ENCODE data around the gene B4GAT1. TPM values are rescaled to one million over a fixed set of nuclear protein-coding genes. Genes with fewer than 3 reads are reported as not detected.

The B4GAT1 gene
- total RNA-seq = 5.2 TPM in 2 replicates
- 4.7 TPM for total RNA-seq (2013)
- 0.87 and 1.4 TPM in 2 replicates for polyA plus RNA-seq
- polyA minus RNA-seq = 4.1 and 5.4 TPM in 2 replicates

GRCh38 chr11:66347425-66348276, at the start of gene B4GAT1:
B4GAT1 (minus strand) TSS chr11:66347629; CDS start chr11:66347545, 84 bp downstream.
- peak; percentile 60 for ATAC-seq (ENCODE audit: low read depth)
- POLR2A ChIA-PET = interaction anchor here (0.6 to 1.3 kb wide), 4 partner anchors 8 to 48 kb away, joined by 3 to 5 read pairs (median 4); partner anchors contain the start of genes CD248 and SLC29A2
- peak within 1 kb of the TSS; percentile 90 for H2AFZ ChIP-seq (ENCODE audit: insufficient read depth, low read depth, low read length, poor library complexity, severe bottlenecking)
- Mint-ChIP-seq H3K4me1 (peaks cover 48% of the 10 kb centered on the region), H3K27me3 (no peaks in the 10 kb centered on the region), H3K4me3 (peak within 1 kb of the TSS; percentile 96), H3K9me3 (ENCODE audit: insufficient read depth) (no peaks in the 10 kb centered on the region), H3K27ac (peak within 1 kb of the TSS; percentile 100)
- no peaks in the 10 kb centered on the region for H3K9me3 ChIP-seq (ENCODE audit: control extremely low read depth in 1 of 3, control insufficient read depth in 2 of 3, insufficient read depth in 1 of 3, low read length in 2 of 3)
- TF ChIP-seq EZH2 (IDR thresholded peaks at IDR 0.05; ENCODE audit: borderline replicate concordance, insufficient read depth, low read depth, low read length, poor library complexity, severe bottlenecking) = no peak
- TF ChIP-seq CTCF (IDR thresholded peaks at IDR 0.05) = no peak
- H3K9ac ChIP-seq (ENCODE audit: low read length) = peak within 1 kb of the TSS; percentile 82
- no peaks in the 10 kb centered on the region for H3K36me3 ChIP-seq (replicated peaks in 1 of 2; ENCODE audit: control extremely low read depth in 1 of 2, control insufficient read depth in 1 of 2, extremely low read depth in 1 of 2, insufficient read depth in 2 of 2, low read length in 1 of 2)
- CTCF ChIA-PET = interaction anchor here (1.0 to 5.2 kb wide), 4 partner anchors 36 to 119 kb away, joined by 3 to 44 read pairs (median 12); partner anchors contain the start of gene PELI3
- H3K79me2 ChIP-seq (ENCODE audit: control insufficient read depth, insufficient read depth, low read length) = peaks cover 25% of the 10 kb centered on the region
- peak; percentile 92 for DNase-seq
- WGBS (ENCODE audit: insufficient coverage) = under 1% methylated on average over 88 of the region's 101 CpGs
- intact Hi-C loops (cut with micrococcal nuclease) = loop anchor here (5.0 kb wide), 1 partner anchor 40 kb away; no protein-coding TSS in a partner anchor
- H3K4me3 ChIP-seq (ENCODE audit: control extremely low read depth in 1 of 5, extremely low read depth in 1 of 5, insufficient read depth in 1 of 5, low read depth in 2 of 5, low read length in 4 of 5) = peak within 1 kb of the TSS; percentile 74 to 85 (median 78)
- peaks cover 19 to 44% of the 10 kb centered on the region in 2 donors for H3K4me1 ChIP-seq (ENCODE audit: control insufficient read depth in 2 of 2, insufficient read depth in 2 of 2, low read length in 2 of 2)
- H3K27ac ChIP-seq (ENCODE audit: low read length in 2 of 2) = peak within 1 kb of the TSS; percentile 44 to 53
- H4K20me1 ChIP-seq (ENCODE audit: control insufficient read depth, insufficient read depth, low read length, poor library complexity, severe bottlenecking) = peaks cover 20% of the 10 kb centered on the region
- H3K27me3 ChIP-seq (replicated peaks in 1 of 4; ENCODE audit: control extremely low read depth in 1 of 4, control insufficient read depth in 3 of 4, insufficient read depth in 4 of 4, low read length in 3 of 4) = no peaks in the 10 kb centered on the region
- H3K4me2 ChIP-seq (replicated peaks; ENCODE audit: low read depth, low read length, poor library complexity, severe bottlenecking) = peak within 1 kb of the TSS; percentile 85
